Activated T-cell treated with anti-CD3 and anti-CD28 coated beads, Interleukin-2, amount 50 U/mL, for 72 hours (primary cell): ENCODE data around the gene NDE1. TPM values are rescaled to one million over a fixed set of nuclear protein-coding genes. Genes with fewer than 3 reads are reported as not detected.
A peak's percentile ranks its signal among the peaks of the same experiment; 100 is the strongest.

Experiments used
- ATAC-seq, 2 donors: fragments of 150-1000 bp; cut with Tn5 transposase; replicated peaks in 1 of 2; 2 replicates each; pipeline ENCODE4 v1.10.0; 2021; ENCODE audit warnings: moderate library complexity in 2 of 2, mild to moderate bottlenecking in 1 of 2
- DNase-seq, 2 donors: peaks; one replicate each; pipeline ENCODE4 v3.0.0; 2021 to 2022; ENCODE audit warnings: mixed read lengths in 1 of 2
- H3K27ac Mint-ChIP-seq: one replicate; pipeline ENCODE4 v1.8.0; 2022; ENCODE audit warnings: mild to moderate bottlenecking, moderate library complexity, mixed read lengths
- H3K27me3 Mint-ChIP-seq: one replicate; pipeline ENCODE4 v1.8.0; 2022; ENCODE audit warnings: low read depth, mixed read lengths
- H3K36me3 Mint-ChIP-seq, 2 donors: one replicate each; pipeline ENCODE4 v1.8.0; 2022; ENCODE audit warnings: mixed read lengths in 2 of 2, mild to moderate bottlenecking in 1 of 2; ENCODE audit not compliant: insufficient read depth in 2 of 2
- H3K4me1 Mint-ChIP-seq: one replicate; pipeline ENCODE4 v1.8.0; 2022; ENCODE audit warnings: low read depth, mixed read lengths
- H3K4me3 Mint-ChIP-seq, 2 donors: one replicate each; pipeline ENCODE4 v1.8.0; 2022; ENCODE audit warnings: mild to moderate bottlenecking in 2 of 2, mixed read lengths in 2 of 2, moderate library complexity in 2 of 2
- H3K9me3 Mint-ChIP-seq, 2 donors: one replicate each; pipeline ENCODE4 v1.8.0; 2022; ENCODE audit warnings: mixed read lengths in 2 of 2
- total RNA-seq, 2 donors: library from RNA; stranded (reverse); gene quantifications; one replicate each; pipeline ENCODE4 v1.2.3, GENCODE V29; 2022

The NDE1 gene
- total RNA-seq, 2 donors from 2014 or later, result 106 to 122 TPM

DNA sequence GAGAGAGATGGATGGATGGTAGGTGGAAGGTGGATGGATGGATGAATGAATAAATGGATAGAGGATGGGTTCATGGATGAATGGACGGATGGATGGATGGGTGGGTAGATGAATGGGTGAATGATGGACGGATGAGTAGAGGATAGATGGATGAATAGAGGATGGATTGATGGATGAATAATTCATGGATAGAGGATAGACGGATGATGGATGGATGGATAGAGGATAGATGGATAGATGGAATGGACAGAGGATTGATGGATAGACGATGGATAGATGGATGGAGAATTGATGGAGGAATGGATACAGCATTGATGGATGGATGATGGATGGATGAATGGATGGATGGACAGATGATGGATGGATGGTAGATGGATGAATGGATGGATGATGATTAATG, 115.1 kb downstream of the NDE1 start:
- no peak overlapping the region for H3K27ac Mint-ChIP-seq
- no peak for ATAC-seq
- no peaks in the 10 kb centered on the region for H3K36me3 Mint-ChIP-seq
- H3K4me1 Mint-ChIP-seq, result no peaks in the 10 kb centered on the region
- no peak overlapping the region for H3K4me3 Mint-ChIP-seq
- H3K27me3 Mint-ChIP-seq, result peaks cover 18% of the 10 kb centered on the region
- H3K9me3 Mint-ChIP-seq, result no peaks in the 10 kb centered on the region
- no peak for DNase-seq

DNA sequence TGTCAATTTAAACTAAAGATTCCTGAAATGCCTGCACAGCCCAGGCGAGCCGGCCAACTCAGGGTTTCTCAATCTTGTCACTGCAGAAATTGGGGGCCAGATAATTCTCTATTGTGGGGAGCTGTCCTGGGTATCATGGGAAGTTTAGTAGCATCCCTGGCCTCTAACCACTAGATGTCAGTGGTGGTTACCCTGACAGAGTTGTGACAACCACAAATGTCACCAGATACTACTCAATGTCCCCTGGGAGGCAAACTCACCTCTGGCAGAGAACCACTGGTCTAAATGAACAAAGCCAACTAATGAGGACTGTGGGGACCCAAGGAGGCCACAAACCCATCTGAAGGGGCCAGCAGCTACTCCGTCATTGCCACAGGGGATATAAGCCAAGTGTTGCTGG, 115.8 kb downstream of the NDE1 start:
- ATAC-seq (peak; percentile 73 to 77), DNase-seq (peak; percentile 36 to 40)
- H3K4me1 Mint-ChIP-seq, result no peaks in the 10 kb centered on the region
- no peak overlapping the region for H3K4me3 Mint-ChIP-seq
- no peaks in the 10 kb centered on the region for H3K9me3 Mint-ChIP-seq
- peaks cover 14% of the 10 kb centered on the region for H3K27me3 Mint-ChIP-seq
- no peaks in the 10 kb centered on the region for H3K36me3 Mint-ChIP-seq
- no peak overlapping the region for H3K27ac Mint-ChIP-seq

GRCh38 chr16:15766918-15767317, 116.9 kb downstream of the NDE1 start:
- H3K4me1 Mint-ChIP-seq, result no peaks in the 10 kb centered on the region
- H3K27ac Mint-ChIP-seq, result no peak overlapping the region
- H3K9me3 Mint-ChIP-seq, result no peaks in the 10 kb centered on the region
- H3K36me3 Mint-ChIP-seq, result no peaks in the 10 kb centered on the region
- H3K4me3 Mint-ChIP-seq, result no peak overlapping the region
- peaks cover 14% of the 10 kb centered on the region for H3K27me3 Mint-ChIP-seq
- ATAC-seq (no peak), DNase-seq (no peak)

DNA sequence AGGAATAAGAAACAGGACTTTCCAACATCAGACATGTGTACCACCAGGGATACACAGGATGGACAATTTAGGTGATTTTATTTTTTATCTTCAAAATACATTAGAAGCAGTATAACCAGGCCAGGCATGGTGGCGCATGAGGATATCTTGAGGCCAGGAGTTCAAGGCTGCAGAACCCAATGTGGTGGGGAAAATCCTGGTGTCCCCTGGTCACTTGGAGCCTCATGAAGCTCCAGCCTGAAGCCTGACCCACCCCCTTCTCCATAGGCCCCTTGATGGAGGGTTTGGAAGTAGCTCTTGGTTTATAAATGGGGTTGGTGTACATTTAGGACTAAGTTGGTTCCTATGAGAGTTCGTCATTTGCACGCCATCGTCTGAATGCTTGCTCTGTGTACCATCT, 118.2 kb downstream of the NDE1 start:
- H3K27ac Mint-ChIP-seq, result no peak overlapping the region
- peaks cover 7% of the 10 kb centered on the region for H3K27me3 Mint-ChIP-seq
- H3K4me3 Mint-ChIP-seq, result no peak overlapping the region
- H3K36me3 Mint-ChIP-seq, result no peaks in the 10 kb centered on the region
- H3K4me1 Mint-ChIP-seq, result no peaks in the 10 kb centered on the region
- H3K9me3 Mint-ChIP-seq, result no peaks in the 10 kb centered on the region
- ATAC-seq, result no peak
- no peak for DNase-seq

DNA sequence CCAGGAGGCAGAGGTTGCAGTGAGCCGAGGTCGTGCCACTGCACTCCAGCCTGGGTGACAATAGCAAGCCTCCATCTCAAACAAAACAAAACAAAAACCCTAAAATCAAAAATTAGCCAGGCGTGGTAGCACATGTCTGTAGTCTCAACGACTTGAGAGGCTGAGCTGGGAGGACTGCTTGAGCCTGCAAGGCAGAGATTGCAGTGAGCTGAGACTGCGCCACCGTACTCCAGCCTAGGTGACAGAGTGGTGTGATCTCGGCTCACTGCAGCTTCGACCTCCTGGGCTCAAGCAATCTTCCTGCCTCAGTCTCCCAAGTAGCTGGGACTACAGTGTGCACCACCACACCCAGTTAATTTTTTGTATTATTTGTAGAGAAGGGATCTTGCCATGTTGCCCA, 119.2 kb downstream of the NDE1 start:
- no peaks in the 10 kb centered on the region for H3K4me1 Mint-ChIP-seq
- H3K36me3 Mint-ChIP-seq, result no peaks in the 10 kb centered on the region
- no peak overlapping the region for H3K4me3 Mint-ChIP-seq
- no peaks in the 10 kb centered on the region for H3K9me3 Mint-ChIP-seq
- peaks cover 7% of the 10 kb centered on the region for H3K27me3 Mint-ChIP-seq
- DNase-seq, result no peak
- H3K27ac Mint-ChIP-seq, result no peak overlapping the region
- no peak for ATAC-seq

GRCh38 chr16:15770107-15770506, 120.1 kb downstream of the NDE1 start:
- no peak overlapping the region for H3K27ac Mint-ChIP-seq
- H3K27me3 Mint-ChIP-seq, result peaks cover 3% of the 10 kb centered on the region
- H3K4me1 Mint-ChIP-seq, result no peaks in the 10 kb centered on the region
- DNase-seq (no peak), ATAC-seq (no peak)
- H3K4me3 Mint-ChIP-seq, result no peak overlapping the region
- H3K36me3 Mint-ChIP-seq, result no peaks in the 10 kb centered on the region
- H3K9me3 Mint-ChIP-seq, result no peaks in the 10 kb centered on the region

DNA sequence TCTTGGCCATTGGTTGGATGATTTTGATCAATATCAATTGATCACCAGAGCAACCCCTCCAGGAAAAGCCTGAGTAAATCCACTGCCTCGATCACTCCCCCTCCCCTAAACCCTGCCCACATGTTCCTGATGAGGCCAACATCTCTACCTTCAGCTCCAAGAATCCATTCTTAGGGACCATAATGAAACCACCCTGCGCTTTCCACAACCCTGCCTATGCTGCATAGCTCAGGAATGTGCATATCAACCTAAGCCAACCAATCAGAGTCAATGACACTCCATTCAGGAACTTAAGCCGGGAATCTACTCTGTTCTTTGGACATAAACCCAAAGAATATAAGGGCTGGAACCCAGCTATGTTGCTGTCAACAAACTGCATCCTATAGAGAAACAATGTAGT, 120.5 kb downstream of the NDE1 start:
- DNase-seq, result no peak
- H3K27ac Mint-ChIP-seq, result no peak overlapping the region
- H3K4me1 Mint-ChIP-seq, result no peaks in the 10 kb centered on the region
- no peaks in the 10 kb centered on the region for H3K9me3 Mint-ChIP-seq
- no peak overlapping the region for H3K4me3 Mint-ChIP-seq
- no peaks in the 10 kb centered on the region for H3K36me3 Mint-ChIP-seq
- peaks cover under 1% of the 10 kb centered on the region for H3K27me3 Mint-ChIP-seq
- no peak for ATAC-seq

- ATAC-seq, result no peak
- DNase-seq, result no peak
- Mint-ChIP-seq H3K27me3 (peaks cover 11% of the 10 kb centered on the region), H3K36me3 (no peaks in the 10 kb centered on the region), H3K4me3 (no peak overlapping the region), H3K9me3 (no peaks in the 10 kb centered on the region), H3K4me1 (no peaks in the 10 kb centered on the region), H3K27ac (no peak overlapping the region)
These were observed 121.6 kb downstream of the NDE1 start for GRCh38 chr16:15771694-15772093.

DNA sequence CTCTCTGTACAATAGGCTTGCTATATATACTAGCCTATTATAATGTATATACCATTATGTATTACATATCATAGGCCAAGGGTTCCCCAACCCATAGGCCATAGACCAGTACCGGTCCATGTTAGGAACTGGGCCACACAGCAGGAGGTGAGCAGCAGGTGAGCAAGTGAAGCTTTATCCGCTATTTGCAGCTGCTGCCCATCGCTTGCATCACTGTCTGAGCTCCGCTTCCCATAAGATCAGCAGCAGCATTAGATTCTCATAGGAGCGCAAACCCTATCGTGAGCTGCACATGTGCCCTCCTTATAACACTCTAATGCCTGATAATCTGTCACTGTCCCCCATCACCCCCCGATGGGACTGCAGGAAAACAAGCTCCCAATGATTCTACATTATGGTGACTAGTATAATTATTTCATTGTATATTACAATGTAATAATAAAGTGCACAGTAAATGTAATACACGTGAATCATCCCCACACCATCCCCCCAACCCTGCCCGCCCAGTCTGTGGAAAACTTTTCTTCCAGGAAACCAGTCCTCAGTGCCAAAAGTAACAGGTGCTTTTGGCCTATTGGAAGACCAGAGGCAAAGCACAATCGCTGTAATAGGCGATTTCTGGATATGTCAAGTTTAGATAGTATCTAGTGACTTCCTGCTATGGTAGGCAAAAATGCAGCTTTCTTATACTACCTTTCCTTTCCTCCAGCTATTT, 122.7 kb downstream of the NDE1 start:
- Mint-ChIP-seq H3K4me1 (no peaks in the 10 kb centered on the region), H3K9me3 (no peaks in the 10 kb centered on the region), H3K27me3 (peaks cover 11% of the 10 kb centered on the region), H3K27ac (no peak overlapping the region), H3K4me3 (no peak overlapping the region), H3K36me3 (no peaks in the 10 kb centered on the region)
- no peak for ATAC-seq
- DNase-seq, result no peak

- Mint-ChIP-seq H3K36me3 (no peaks in the 10 kb centered on the region), H3K4me1 (no peaks in the 10 kb centered on the region), H3K27ac (no peak overlapping the region), H3K9me3 (no peaks in the 10 kb centered on the region), H3K4me3 (no peak overlapping the region), H3K27me3 (peaks cover 11% of the 10 kb centered on the region)
- DNase-seq (no peak), ATAC-seq (no peak)
These were observed 123.9 kb downstream of the NDE1 start for GRCh38 chr16:15773968-15774367.

- H3K27ac Mint-ChIP-seq, result no peak overlapping the region
- H3K9me3 Mint-ChIP-seq, result no peaks in the 10 kb centered on the region
- no peak overlapping the region for H3K4me3 Mint-ChIP-seq
- H3K36me3 Mint-ChIP-seq, result no peaks in the 10 kb centered on the region
- ATAC-seq (no peak), DNase-seq (no peak)
- H3K4me1 Mint-ChIP-seq, result no peaks in the 10 kb centered on the region
- H3K27me3 Mint-ChIP-seq, result peaks cover 11% of the 10 kb centered on the region
These were observed 125.2 kb downstream of the NDE1 start for GRCh38 chr16:15775209-15775608.

GRCh38 chr16:15775663-15776304, 125.7 kb downstream of the NDE1 start:
- Mint-ChIP-seq H3K36me3 (no peaks in the 10 kb centered on the region), H3K27me3 (peaks cover 11% of the 10 kb centered on the region), H3K4me1 (no peaks in the 10 kb centered on the region), H3K4me3 (no peak overlapping the region), H3K27ac (no peak overlapping the region), H3K9me3 (no peaks in the 10 kb centered on the region)
- DNase-seq, result no peak
- no peak for ATAC-seq
